K562 (cell line): ENCODE results near the gene UBE2G2. TPM values are rescaled to one million over a fixed set of nuclear protein-coding genes. Genes with fewer than 3 reads are reported as not detected.
A peak's percentile ranks its signal among the peaks of the same experiment; 100 is the strongest.

Experiments used
- ATAC-seq: fragments of 200-7000 bp; cut with Tn5 transposase; 3 replicates; pipeline ENCODE4 v1.9.1; 2020; ENCODE audit warnings: moderate library complexity
- BruUV-seq: library from RNA; stranded (reverse); fragments of 400-500 nt; replicated peaks from 2 replicates; lab custom pipeline; 2021; lab: Mats Ljungman, UMichigan
- CTCF ChIA-PET: fragments of 300-600 bp; formaldehyde crosslinking; extraction: SDS; loops from one replicate; lab custom pipeline; 2021; ENCODE audit warnings: low intra/inter-chr PET ratio; lab: Yijun Ruan, JAX
- POLR2A ChIA-PET: fragments of 300-600, 350-650 bp; sonication (Branson Sonifier 250); formaldehyde crosslinking; extraction: SDS; loops from one replicate; lab custom pipeline; 2021; ENCODE audit warnings: antibody characterized with exemption, inconsistent platforms; lab: Yijun Ruan, JAX
- DNase-seq, 4 experiments: peaks; one replicate each; pipeline versions ENCODE4 v3.0.0 to v3.0.0-alpha.2; 2011 to 2018; ENCODE audit warnings: low spot score in 3 of 4, mixed read lengths in 3 of 4; ENCODE audit errors: extremely low read depth in 1 of 4
- FAIRE-seq: peaks from 2 replicates; lab custom pipeline; 2011; peaks lifted over from hg19 to GRCh38; lab: Jason Lieb, UNC
- H2AFZ ChIP-seq: 2 replicates; pipeline ENCODE4 v1.6.0; 2011; ENCODE audit warnings: low read depth, low read length, control low read depth, inconsistent platforms
- H3K27ac ChIP-seq: fragments of 200-600 bp; 3 replicates; pipeline ENCODE4 v1.8.0; 2011; ENCODE audit warnings: low read depth, mild to moderate bottlenecking, control low read depth, inconsistent platforms, low read length, moderate library complexity, mixed read lengths; ENCODE audit errors: extremely low read depth
- H3K27me3 ChIP-seq, 2 experiments: fragments of 300-600 bp in 1 of 2; 2 replicates in 1 of 2; 3 replicates in 1 of 2; pipeline versions ENCODE4 v1.6.0 to v1.8.0; 2011; ENCODE audit warnings: inconsistent platforms in 2 of 2, low read length in 2 of 2, mild to moderate bottlenecking in 1 of 2, mixed read lengths in 1 of 2, moderate library complexity in 1 of 2; ENCODE audit not compliant: control insufficient read depth in 2 of 2, insufficient read depth in 2 of 2
- H3K36me3 ChIP-seq: fragments of 300-600 bp; 3 replicates; pipeline ENCODE4 v1.8.0; 2011; ENCODE audit warnings: mild to moderate bottlenecking, low read length, inconsistent platforms; ENCODE audit not compliant: control insufficient read depth, insufficient read depth
- H3K4me1 ChIP-seq, 2 experiments: fragments of 200-600 bp in 1 of 2; replicated peaks in 1 of 2; 2 replicates in 1 of 2; 3 replicates in 1 of 2; pipeline versions ENCODE4 v1.5.1 to v1.8.0; 2011; ENCODE audit warnings: inconsistent platforms in 2 of 2, low read length in 2 of 2, mild to moderate bottlenecking in 1 of 2, mixed read lengths in 1 of 2, moderate library complexity in 1 of 2; ENCODE audit not compliant: control insufficient read depth in 2 of 2, insufficient read depth in 2 of 2
- H3K4me2 ChIP-seq: 2 replicates; pipeline ENCODE4 v1.6.1; 2011; ENCODE audit warnings: low read length, control low read depth, inconsistent platforms, mixed read lengths; ENCODE audit not compliant: insufficient read depth
- H3K4me3 ChIP-seq: fragments of 200-600 bp; sonication (generic), shearing (Covaris generic); 2 replicates; pipeline ENCODE4 v1.5.1; 2016; ENCODE audit warnings: control low read depth, inconsistent platforms
- H3K79me2 ChIP-seq: fragments of 200-600 bp; 3 replicates; pipeline ENCODE4 v1.8.0; 2011; ENCODE audit warnings: low read length, inconsistent platforms; ENCODE audit not compliant: control insufficient read depth, insufficient read depth
- H3K9ac ChIP-seq, 2 experiments: 2 replicates each; pipeline versions ENCODE4 v1.6.0 to v1.6.1; 2011; ENCODE audit warnings: low read depth in 2 of 2, low read length in 2 of 2, control low read depth in 1 of 2, inconsistent platforms in 1 of 2, mild to moderate bottlenecking in 1 of 2, mixed read lengths in 1 of 2; ENCODE audit not compliant: insufficient read depth in 1 of 2
- H3K9me1 ChIP-seq: one replicate; pipeline ENCODE4 v1.6.0; 2011; ENCODE audit warnings: inconsistent platforms, mild to moderate bottlenecking, low read length, moderate library complexity; ENCODE audit not compliant: control insufficient read depth, insufficient read depth
- H3K9me3 ChIP-seq: replicated peaks from 2 replicates; pipeline ENCODE4 v1.5.1; 2011; ENCODE audit warnings: low read depth, low read length, inconsistent platforms; ENCODE audit not compliant: control insufficient read depth, insufficient read depth
- H4K20me1 ChIP-seq: replicated peaks from 2 replicates; pipeline ENCODE4 v1.6.1; 2011; ENCODE audit warnings: low read length, inconsistent platforms, mixed read lengths; ENCODE audit not compliant: control insufficient read depth, insufficient read depth
- ELF2 ChIP-seq: fragments of 250-450 bp; sonication (Bioruptor Pico); IDR thresholded peaks from 2 replicates; pipeline ENCODE4 v1.5.0; 2021; ENCODE audit warnings: mild to moderate bottlenecking
- NUFIP1 ChIP-seq: fragments of 450-650 bp; IDR thresholded peaks from 2 replicates; pipeline ENCODE4 v1.6.1; 2018; ENCODE audit not compliant: partially characterized antibody
- PYGO2 ChIP-seq: fragments of 450-650 bp; IDR thresholded peaks from 2 replicates; pipeline ENCODE4 v1.6.1; 2016; ENCODE audit warnings: mild to moderate bottlenecking, missing genetic modification characterization, moderate library complexity, missing compliant biosample characterization
- RBFOX2 ChIP-seq: fragments of 200-400 bp; formaldehyde crosslinking; IDR thresholded peaks from 2 replicates; pipeline ENCODE4 v1.6.1; 2017; ENCODE audit warnings: low read depth, mild to moderate bottlenecking, low read length, moderate library complexity
- SRSF9 ChIP-seq: fragments of 200-400 bp; formaldehyde crosslinking; IDR thresholded peaks from 2 replicates; pipeline ENCODE4 v1.6.1; 2017; ENCODE audit warnings: low read depth, low read length, borderline replicate concordance
- TBP ChIP-seq: optimal IDR thresholded peaks from 2 replicates; pipeline ENCODE3; 2011; ENCODE audit warnings: low read depth, low read length, improper control_type of control experiment
- ZNF668 ChIP-seq: fragments of 250-450 bp; sonication (Bioruptor Pico); IDR thresholded peaks from 2 replicates; pipeline ENCODE4 v1.8.0; 2022; ENCODE audit warnings: mild to moderate bottlenecking, inconsistent platforms
- WGBS: fragments of 100-300 bp; shearing (Covaris generic); methylation state at CpG from one replicate; pipeline ENCODE4 v1.1.6; 2016; ENCODE audit warnings: low coverage, mixed read lengths; ENCODE audit not compliant: insufficient coverage; ENCODE audit errors: missing lambda C conversion rate; 5-methylcytosine and 5-hydroxymethylcytosine counted together
- in situ Hi-C: fragments of 300-500 bp; cut with MboI; formaldehyde crosslinking; loops from 4 replicates; pipeline ENCODE4 v1.15.0; 2018; ENCODE audit warnings: inconsistent platforms, mixed read lengths
- intact Hi-C: fragments of 100-400 bp; cut with micrococcal nuclease; formaldehyde crosslinking; loops from 2 replicates; pipeline ENCODE4 v1.14.2; 2022
- polyA plus RNA-seq, 8 experiments: library from polyadenylated mRNA; depleted of rRNA in 4 of 8; stranded (reverse) in 5 of 8; unstranded in 3 of 8; fragments of >200 nt; fragmentation: Nextera tagmentation in 2 of 8; fragmentation: Illumina TruSeq in 1 of 8; extraction: Ambion mirVana in 2 of 8; extraction: Trizol in 1 of 8; gene quantifications; 2 replicates each; pipeline versions ENCODE4 v1.2.1 to v1.2.3, GENCODE V29; 2011 to 2014; ENCODE audit warnings: inconsistent platforms in 1 of 8, missing spikeins in 1 of 8
- total RNA-seq, 7 experiments: library from RNA; depleted of rRNA in 6 of 7; stranded (reverse); fragments of >200 nt in 6 of 7; fragmentation: Illumina TruSeq in 2 of 7; extraction: Trizol in 2 of 7; gene quantifications; 2 replicates each; pipeline versions ENCODE4 v1.2.1 to v1.2.3, GENCODE V29; 2011 to 2021; ENCODE audit warnings: low replicate concordance in 1 of 7
- TF ChIP-seq, protein P1 (sequence below): fragments of 450-650 bp; IDR thresholded peaks from 2 replicates; pipeline ENCODE4 v1.6.1; 2016; ENCODE audit warnings: borderline replicate concordance
- TF ChIP-seq, protein P2 (sequence below): conservative IDR thresholded peaks from 2 replicates; pipeline ENCODE4 v1.6.1; 2011; ENCODE audit warnings: low read depth, mild to moderate bottlenecking, low read length; ENCODE audit not compliant: control insufficient read depth
- TF ChIP-seq, protein P3 (sequence below), 2 experiments: fragments of 150-350 bp in 1 of 2; IDR thresholded peaks; 2 replicates each; pipeline ENCODE4 v1.6.1; 2012 to 2016; ENCODE audit warnings: low read depth in 2 of 2, low read length in 2 of 2, mild to moderate bottlenecking in 1 of 2, moderate library complexity in 1 of 2

The UBE2G2 gene
- total and polyA plus RNA-seq, 9 of the 15 experiments (the other 6 are each of a cell fraction or from before 2014, with no cell fraction given), result 47.5 to 225 (median 140) TPM

DNA sequence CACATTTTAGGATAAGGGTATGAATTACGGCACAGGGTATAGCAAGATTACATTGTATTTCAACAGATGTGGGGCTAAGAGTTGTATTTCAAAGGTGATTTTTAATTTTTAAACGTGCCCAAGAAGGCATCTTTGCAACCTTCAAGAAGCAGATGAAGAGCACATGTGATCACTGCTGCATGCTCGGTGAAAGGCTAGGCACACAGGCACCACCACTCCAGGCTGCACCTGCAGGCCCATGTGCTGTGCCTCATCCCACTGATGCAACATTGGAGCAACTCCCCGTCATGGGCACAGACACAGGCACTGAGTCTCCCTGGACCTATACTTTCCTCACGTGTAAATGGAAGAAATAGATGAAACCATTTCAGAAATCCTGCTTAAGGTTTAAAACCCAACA is 23.5 kb downstream of the UBE2G2 start:
- BruUV-seq, result no TSS peak
- peaks cover 6 to 8% of the 10 kb centered on the region in 2 experiments; a peak in 3 of 5 replicates for H3K4me1 ChIP-seq
- no peak overlapping the region for H3K4me2 ChIP-seq
- WGBS, result 82% methylated on average over 5 of the region's 5 CpGs
- no peak overlapping the region for H2AFZ ChIP-seq
- FAIRE-seq (no peak), DNase-seq (no peak), ATAC-seq (peak; percentile 75)
- in situ Hi-C loops (no loop called here), intact Hi-C loops (no loop called here)
- H3K9me3 ChIP-seq, result no peaks in the 10 kb centered on the region
- peaks cover 4% of the 10 kb centered on the region for H3K9me1 ChIP-seq
- H3K36me3 ChIP-seq, result peaks cover 87% of the 10 kb centered on the region
- H3K4me3 ChIP-seq, result no peak overlapping the region
- ChIA-PET CTCF (no interaction called here), POLR2A (no interaction called here)
- H3K27me3 ChIP-seq, result no peaks in the 10 kb centered on the region
- peaks cover 51% of the 10 kb centered on the region for H3K79me2 ChIP-seq
- H3K27ac ChIP-seq, result peak overlapping the region; percentile 33; the same call in 1 of the 3 replicates
- peaks cover 12% of the 10 kb centered on the region for H4K20me1 ChIP-seq
- no peak overlapping the region for H3K9ac ChIP-seq
- no peak for TF ChIP-seq ZNF668 (CRISPR knock-in tag)
- TF ChIP-seq ELF2 (CRISPR knock-in tag), result no peak
- TF ChIP-seq RBFOX2, result 0 out of 2 replicates have a peak, but pooled peaks have one; percentile 21
- TF ChIP-seq, protein P1, sequence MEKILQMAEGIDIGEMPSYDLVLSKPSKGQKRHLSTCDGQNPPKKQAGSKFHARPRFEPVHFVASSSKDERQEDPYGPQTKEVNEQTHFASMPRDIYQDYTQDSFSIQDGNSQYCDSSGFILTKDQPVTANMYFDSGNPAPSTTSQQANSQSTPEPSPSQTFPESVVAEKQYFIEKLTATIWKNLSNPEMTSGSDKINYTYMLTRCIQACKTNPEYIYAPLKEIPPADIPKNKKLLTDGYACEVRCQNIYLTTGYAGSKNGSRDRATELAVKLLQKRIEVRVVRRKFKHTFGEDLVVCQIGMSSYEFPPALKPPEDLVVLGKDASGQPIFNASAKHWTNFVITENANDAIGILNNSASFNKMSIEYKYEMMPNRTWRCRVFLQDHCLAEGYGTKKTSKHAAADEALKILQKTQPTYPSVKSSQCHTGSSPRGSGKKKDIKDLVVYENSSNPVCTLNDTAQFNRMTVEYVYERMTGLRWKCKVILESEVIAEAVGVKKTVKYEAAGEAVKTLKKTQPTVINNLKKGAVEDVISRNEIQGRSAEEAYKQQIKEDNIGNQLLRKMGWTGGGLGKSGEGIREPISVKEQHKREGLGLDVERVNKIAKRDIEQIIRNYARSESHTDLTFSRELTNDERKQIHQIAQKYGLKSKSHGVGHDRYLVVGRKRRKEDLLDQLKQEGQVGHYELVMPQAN, result no peak
- TF ChIP-seq NUFIP1, result no peak
- TF ChIP-seq, protein P2, sequence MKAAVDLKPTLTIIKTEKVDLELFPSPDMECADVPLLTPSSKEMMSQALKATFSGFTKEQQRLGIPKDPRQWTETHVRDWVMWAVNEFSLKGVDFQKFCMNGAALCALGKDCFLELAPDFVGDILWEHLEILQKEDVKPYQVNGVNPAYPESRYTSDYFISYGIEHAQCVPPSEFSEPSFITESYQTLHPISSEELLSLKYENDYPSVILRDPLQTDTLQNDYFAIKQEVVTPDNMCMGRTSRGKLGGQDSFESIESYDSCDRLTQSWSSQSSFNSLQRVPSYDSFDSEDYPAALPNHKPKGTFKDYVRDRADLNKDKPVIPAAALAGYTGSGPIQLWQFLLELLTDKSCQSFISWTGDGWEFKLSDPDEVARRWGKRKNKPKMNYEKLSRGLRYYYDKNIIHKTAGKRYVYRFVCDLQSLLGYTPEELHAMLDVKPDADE, result no peak
- TF ChIP-seq PYGO2 (tag), result no peak
- TF ChIP-seq TBP, result no peak
- TF ChIP-seq SRSF9, result no peak
- TF ChIP-seq, protein P3, sequence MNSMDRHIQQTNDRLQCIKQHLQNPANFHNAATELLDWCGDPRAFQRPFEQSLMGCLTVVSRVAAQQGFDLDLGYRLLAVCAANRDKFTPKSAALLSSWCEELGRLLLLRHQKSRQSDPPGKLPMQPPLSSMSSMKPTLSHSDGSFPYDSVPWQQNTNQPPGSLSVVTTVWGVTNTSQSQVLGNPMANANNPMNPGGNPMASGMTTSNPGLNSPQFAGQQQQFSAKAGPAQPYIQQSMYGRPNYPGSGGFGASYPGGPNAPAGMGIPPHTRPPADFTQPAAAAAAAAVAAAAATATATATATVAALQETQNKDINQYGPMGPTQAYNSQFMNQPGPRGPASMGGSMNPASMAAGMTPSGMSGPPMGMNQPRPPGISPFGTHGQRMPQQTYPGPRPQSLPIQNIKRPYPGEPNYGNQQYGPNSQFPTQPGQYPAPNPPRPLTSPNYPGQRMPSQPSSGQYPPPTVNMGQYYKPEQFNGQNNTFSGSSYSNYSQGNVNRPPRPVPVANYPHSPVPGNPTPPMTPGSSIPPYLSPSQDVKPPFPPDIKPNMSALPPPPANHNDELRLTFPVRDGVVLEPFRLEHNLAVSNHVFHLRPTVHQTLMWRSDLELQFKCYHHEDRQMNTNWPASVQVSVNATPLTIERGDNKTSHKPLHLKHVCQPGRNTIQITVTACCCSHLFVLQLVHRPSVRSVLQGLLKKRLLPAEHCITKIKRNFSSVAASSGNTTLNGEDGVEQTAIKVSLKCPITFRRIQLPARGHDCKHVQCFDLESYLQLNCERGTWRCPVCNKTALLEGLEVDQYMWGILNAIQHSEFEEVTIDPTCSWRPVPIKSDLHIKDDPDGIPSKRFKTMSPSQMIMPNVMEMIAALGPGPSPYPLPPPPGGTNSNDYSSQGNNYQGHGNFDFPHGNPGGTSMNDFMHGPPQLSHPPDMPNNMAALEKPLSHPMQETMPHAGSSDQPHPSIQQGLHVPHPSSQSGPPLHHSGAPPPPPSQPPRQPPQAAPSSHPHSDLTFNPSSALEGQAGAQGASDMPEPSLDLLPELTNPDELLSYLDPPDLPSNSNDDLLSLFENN (IDR thresholded peaks at IDR 0.05; ENCODE audit: low read depth in 2 of 2, low read length in 2 of 2), result no peak
